Testis (tissue), 3 donors: ENCODE data around the gene C20orf173. TPM values are rescaled to one million over a fixed set of nuclear protein-coding genes. Genes with fewer than 3 reads are reported as not detected.

Experiments used
- DNase-seq: peaks from one replicate; pipeline ENCODE4 v3.0.0-alpha.2; 2019
- H3K27ac ChIP-seq, 2 donors: fragments of 200-600 bp; sonication (generic); one replicate each; pipeline ENCODE4 v1.5.1; 2019
- H3K27me3 ChIP-seq: fragments of 200-600 bp; sonication (generic); one replicate; pipeline ENCODE4 v1.5.1; 2019
- H3K36me3 ChIP-seq: fragments of 200-600 bp; sonication (generic); one replicate; pipeline ENCODE4 v1.5.1; 2017; ENCODE audit warnings: low read depth; ENCODE audit errors: missing control alignments
- H3K4me1 ChIP-seq: fragments of 200-600 bp; sonication (generic); one replicate; pipeline ENCODE4 v1.5.1; 2019
- H3K4me3 ChIP-seq, 2 donors: fragments of 200-600 bp; sonication (generic); one replicate each; pipeline ENCODE4 v1.5.1; 2017 to 2019
- H3K9me3 ChIP-seq: fragments of 200-600 bp; sonication (generic); one replicate; pipeline ENCODE4 v1.5.1; 2017
- POLR2A ChIP-seq: fragments of 450-650 bp; IDR thresholded peaks from one replicate; pipeline ENCODE4 v1.6.1; 2017; ENCODE audit warnings: antibody characterized with exemption, mild to moderate bottlenecking, moderate library complexity
- WGBS, 2 donors: methylation state at CpG; one replicate each; pipeline ENCODE4 v1.1.5; 2018; 5-methylcytosine and 5-hydroxymethylcytosine counted together
- intact Hi-C: fragments of 100-400 bp; cut with DNase I; formaldehyde crosslinking; loops from one replicate; pipeline ENCODE4 v1.15.1; 2023; ENCODE audit warnings: low total_unique reads
- polyA plus RNA-seq: library from polyadenylated mRNA; stranded (reverse); fragments of 350-450 nt; fragmentation: Illumina TruSeq; extraction: RNeasy Lipid Tissue Mini Kit (QIAGEN cat#74804); gene quantifications from one replicate; pipeline ENCODE4 v1.2.3, GENCODE V29; 2014; ENCODE audit warnings: low read depth, low replicate concordance; ENCODE audit not compliant: insufficient read depth
- total RNA-seq, 2 donors: library from RNA; depleted of rRNA; stranded (reverse); fragments of >200 nt; gene quantifications; one replicate each; pipeline ENCODE4 v1.2.3, GENCODE V29; 2016
- TF ChIP-seq, protein P1 (sequence below), 3 experiments: fragments of 450-650 bp in 2 of 3; fragments of 200-600 bp in 1 of 3; sonication (generic) in 1 of 3; IDR thresholded peaks; one replicate each; pipeline ENCODE4 v1.5.1; 2016 to 2019; ENCODE audit warnings: antibody characterized with exemption in 3 of 3, mild to moderate bottlenecking in 2 of 3, moderate library complexity in 1 of 3

C20orf173 gene
- total and polyA plus RNA-seq, 3 donors from 2014 or later = 8.5 to 47.2 (median 17.3) TPM

DNA sequence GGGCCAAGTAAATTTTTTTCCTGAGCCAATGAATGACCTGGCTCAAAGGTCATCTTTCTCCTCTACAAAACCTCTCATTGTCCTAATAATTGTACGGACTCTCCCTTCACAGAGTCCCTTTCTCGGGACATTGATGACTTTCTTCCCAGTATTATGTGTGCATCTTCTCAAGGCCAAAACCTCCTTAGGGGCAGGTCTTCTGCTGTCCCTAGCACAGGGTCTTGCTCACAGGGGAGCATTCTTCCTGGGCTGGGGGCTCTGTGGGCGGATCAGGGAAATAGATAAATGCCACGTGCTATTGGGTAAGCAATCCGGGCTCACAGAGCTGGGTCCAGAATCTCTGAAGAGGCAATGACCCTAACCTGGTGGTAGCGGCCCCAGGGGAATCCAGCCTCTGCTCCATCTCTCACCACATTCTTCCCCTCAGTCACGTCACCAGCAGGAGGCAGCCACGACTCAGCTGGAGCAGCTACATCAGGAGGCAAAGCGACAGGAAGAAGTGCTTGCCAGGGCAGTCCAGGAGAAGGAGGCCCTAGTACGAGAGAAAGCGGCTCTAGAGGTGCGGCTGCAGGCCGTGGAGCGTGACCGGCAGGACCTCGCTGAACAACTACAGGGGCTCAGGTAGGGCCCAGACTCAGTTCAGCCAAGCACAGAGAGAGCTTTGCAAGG lies 50.5 kb downstream of the C20orf173 start:
- intact Hi-C loops = no loop called here
- Histone ChIP-seq H3K27me3 (no peaks in the 10 kb centered on the region), H3K4me3 (no peak overlapping the region), H3K27ac (no peak overlapping the region), H3K36me3 (no peaks in the 10 kb centered on the region), H3K4me1 (no peaks in the 10 kb centered on the region), H3K9me3 (no peaks in the 10 kb centered on the region)
- TF ChIP-seq, protein P1, sequence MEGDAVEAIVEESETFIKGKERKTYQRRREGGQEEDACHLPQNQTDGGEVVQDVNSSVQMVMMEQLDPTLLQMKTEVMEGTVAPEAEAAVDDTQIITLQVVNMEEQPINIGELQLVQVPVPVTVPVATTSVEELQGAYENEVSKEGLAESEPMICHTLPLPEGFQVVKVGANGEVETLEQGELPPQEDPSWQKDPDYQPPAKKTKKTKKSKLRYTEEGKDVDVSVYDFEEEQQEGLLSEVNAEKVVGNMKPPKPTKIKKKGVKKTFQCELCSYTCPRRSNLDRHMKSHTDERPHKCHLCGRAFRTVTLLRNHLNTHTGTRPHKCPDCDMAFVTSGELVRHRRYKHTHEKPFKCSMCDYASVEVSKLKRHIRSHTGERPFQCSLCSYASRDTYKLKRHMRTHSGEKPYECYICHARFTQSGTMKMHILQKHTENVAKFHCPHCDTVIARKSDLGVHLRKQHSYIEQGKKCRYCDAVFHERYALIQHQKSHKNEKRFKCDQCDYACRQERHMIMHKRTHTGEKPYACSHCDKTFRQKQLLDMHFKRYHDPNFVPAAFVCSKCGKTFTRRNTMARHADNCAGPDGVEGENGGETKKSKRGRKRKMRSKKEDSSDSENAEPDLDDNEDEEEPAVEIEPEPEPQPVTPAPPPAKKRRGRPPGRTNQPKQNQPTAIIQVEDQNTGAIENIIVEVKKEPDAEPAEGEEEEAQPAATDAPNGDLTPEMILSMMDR (IDR thresholded peaks at IDR 0.05) = peak in 1 of 3 experiments; percentile 8
- no peak for TF ChIP-seq POLR2A
- 82 to 91% methylated on average over 15 to 16 of the region's 16 CpGs for WGBS, 2 donors
- DNase-seq = no peak

Other genes with a start within 250 kb of the C20orf173 start
- gene EIF6, start 244.9 kb downstream of the C20orf173 start, total RNA-seq = 10 to 100 TPM; 84.3 to 90.6 TPM
- 142 TPM for gene EIF6, start 244.9 kb downstream of the C20orf173 start, polyA plus RNA-seq
- under 1 TPM; 0.39 to 0.43 TPM for gene FAM83C, start 237.2 kb downstream of the C20orf173 start, total RNA-seq
- 0.96 TPM for gene FAM83C, start 237.2 kb downstream of the C20orf173 start, polyA plus RNA-seq
- 10 to 100 TPM; 48.9 to 52.8 TPM for gene UQCC1, start 117.7 kb downstream of the C20orf173 start, total RNA-seq
- gene UQCC1, start 117.7 kb downstream of the C20orf173 start, polyA plus RNA-seq = 55.8 TPM
- 1 to 10 TPM in 1 of 2 donors, under 1 TPM in 1; 0.94 to 1.1 TPM for gene GDF5, start 91.4 kb downstream of the C20orf173 start, total RNA-seq
- 0.84 TPM for gene GDF5, start 91.4 kb downstream of the C20orf173 start, polyA plus RNA-seq
- 10 to 100 TPM; 41.2 to 54.5 TPM for gene CEP250, start 74.1 kb downstream of the C20orf173 start, total RNA-seq
- gene CEP250, start 74.1 kb downstream of the C20orf173 start, polyA plus RNA-seq = 68.6 TPM
- 100 to 1,000 TPM; 337 to 338 TPM for gene ERGIC3, start 12.4 kb upstream of the C20orf173 start, total RNA-seq
- 493 TPM for gene ERGIC3, start 12.4 kb upstream of the C20orf173 start, polyA plus RNA-seq
- gene SPAG4, start 86.2 kb upstream of the C20orf173 start, total RNA-seq = 10 to 100 TPM; 21.6 to 49.0 TPM
- gene SPAG4, start 86.2 kb upstream of the C20orf173 start, polyA plus RNA-seq = 39.0 TPM
- 100 to 1,000 TPM in 1 of 2 donors, 10 to 100 TPM in 1; 60.6 to 103 TPM for gene CPNE1, start 135.2 kb upstream of the C20orf173 start, total RNA-seq
- gene CPNE1, start 135.2 kb upstream of the C20orf173 start, polyA plus RNA-seq = 105 TPM
- gene RBM12, start 135.2 kb upstream of the C20orf173 start, total RNA-seq = 10 to 100 TPM; 40.8 to 46.3 TPM
- 54.9 TPM for gene RBM12, start 135.2 kb upstream of the C20orf173 start, polyA plus RNA-seq
- 10 to 100 TPM; 84.1 to 90.6 TPM for gene NFS1, start 169.7 kb upstream of the C20orf173 start, total RNA-seq
- gene NFS1, start 169.7 kb upstream of the C20orf173 start, polyA plus RNA-seq = 86.6 TPM
- 100 to 1,000 TPM; 200 to 276 TPM for gene ROMO1, start 169.8 kb upstream of the C20orf173 start, total RNA-seq
- 160 TPM for gene ROMO1, start 169.8 kb upstream of the C20orf173 start, polyA plus RNA-seq
- gene RBM39, start 212.6 kb upstream of the C20orf173 start, total RNA-seq = 100 to 1,000 TPM; 273 to 278 TPM
- 116 TPM for gene RBM39, start 212.6 kb upstream of the C20orf173 start, polyA plus RNA-seq
- gene PHF20, start 242.4 kb upstream of the C20orf173 start, total RNA-seq = 100 to 1,000 TPM in 1 of 2 donors, 10 to 100 TPM in 1; 59.8 to 108 TPM
- gene PHF20, start 242.4 kb upstream of the C20orf173 start, polyA plus RNA-seq = 76.1 TPM